Astrocyte of the cerebellum (primary cell): ENCODE data around the gene SKAP2.
A peak's percentile ranks its signal among the peaks of the same experiment; 100 is the strongest.

Experiments
- DNase-seq: peaks from one replicate; pipeline ENCODE4 v3.0.0-alpha.2; 2011; ENCODE audit warnings: low read depth
- H3K4me3 ChIP-seq: 2 replicates; pipeline ENCODE4 v1.5.1; 2011; ENCODE audit warnings: mild to moderate bottlenecking, low read depth, low read length, moderate library complexity
- CTCF ChIP-seq: IDR thresholded peaks from 2 replicates; pipeline ENCODE4 v1.5.1; 2012; ENCODE audit warnings: low read length, low read depth, moderate library complexity, mild to moderate bottlenecking; ENCODE audit errors: missing control alignments
- in situ Hi-C: cut with HindIII; loops from 2 replicates; pipeline ENCODE4 v1.10.0; 2017; ENCODE audit warnings: low sequenced_read_pairs

Gene SKAP2

GRCh38 chr7:26864309-26865093, at the start of gene SKAP2:
Gene SKAP2 (minus strand): TSS chr7:26864590. CDS start chr7:26864429, 161 bp downstream.
- peak within 1 kb of the TSS; percentile 68 for H3K4me3 ChIP-seq
- peak; percentile 95 for DNase-seq
- TF ChIP-seq CTCF = no peak
- in situ Hi-C loops = no loop called here

- in situ Hi-C loops = no loop called here
- no peak for TF ChIP-seq CTCF
- no peak for DNase-seq
- H3K4me3 ChIP-seq = no peak overlapping the region
Observed at GRCh38 chr7:26912933-26913536, 48.6 kb upstream of the SKAP2 start.

- no peak for TF ChIP-seq CTCF
- in situ Hi-C loops = no loop called here
- DNase-seq = no peak
- no peak overlapping the region for H3K4me3 ChIP-seq
Observed at GRCh38 chr7:26912338-26912737, 47.9 kb upstream of the SKAP2 start.

- peak; percentile 3 for DNase-seq
- in situ Hi-C loops = no loop called here
- H3K4me3 ChIP-seq = no peak overlapping the region
- TF ChIP-seq CTCF = no peak
Observed at GRCh38 chr7:26910221-26910620, 45.8 kb upstream of the SKAP2 start.

GRCh38 chr7:26900251-26900650, 35.9 kb upstream of the SKAP2 start:
- no peak for DNase-seq
- in situ Hi-C loops = no loop called here
- no peak overlapping the region for H3K4me3 ChIP-seq
- no peak for TF ChIP-seq CTCF

- in situ Hi-C loops = no loop called here
- no peak for DNase-seq
- TF ChIP-seq CTCF = no peak
- H3K4me3 ChIP-seq = no peak overlapping the region
Observed at GRCh38 chr7:26899519-26899918, 35.1 kb upstream of the SKAP2 start.
